Measurements from ENCODE around the gene STAT6.

Gene STAT6

DNA sequence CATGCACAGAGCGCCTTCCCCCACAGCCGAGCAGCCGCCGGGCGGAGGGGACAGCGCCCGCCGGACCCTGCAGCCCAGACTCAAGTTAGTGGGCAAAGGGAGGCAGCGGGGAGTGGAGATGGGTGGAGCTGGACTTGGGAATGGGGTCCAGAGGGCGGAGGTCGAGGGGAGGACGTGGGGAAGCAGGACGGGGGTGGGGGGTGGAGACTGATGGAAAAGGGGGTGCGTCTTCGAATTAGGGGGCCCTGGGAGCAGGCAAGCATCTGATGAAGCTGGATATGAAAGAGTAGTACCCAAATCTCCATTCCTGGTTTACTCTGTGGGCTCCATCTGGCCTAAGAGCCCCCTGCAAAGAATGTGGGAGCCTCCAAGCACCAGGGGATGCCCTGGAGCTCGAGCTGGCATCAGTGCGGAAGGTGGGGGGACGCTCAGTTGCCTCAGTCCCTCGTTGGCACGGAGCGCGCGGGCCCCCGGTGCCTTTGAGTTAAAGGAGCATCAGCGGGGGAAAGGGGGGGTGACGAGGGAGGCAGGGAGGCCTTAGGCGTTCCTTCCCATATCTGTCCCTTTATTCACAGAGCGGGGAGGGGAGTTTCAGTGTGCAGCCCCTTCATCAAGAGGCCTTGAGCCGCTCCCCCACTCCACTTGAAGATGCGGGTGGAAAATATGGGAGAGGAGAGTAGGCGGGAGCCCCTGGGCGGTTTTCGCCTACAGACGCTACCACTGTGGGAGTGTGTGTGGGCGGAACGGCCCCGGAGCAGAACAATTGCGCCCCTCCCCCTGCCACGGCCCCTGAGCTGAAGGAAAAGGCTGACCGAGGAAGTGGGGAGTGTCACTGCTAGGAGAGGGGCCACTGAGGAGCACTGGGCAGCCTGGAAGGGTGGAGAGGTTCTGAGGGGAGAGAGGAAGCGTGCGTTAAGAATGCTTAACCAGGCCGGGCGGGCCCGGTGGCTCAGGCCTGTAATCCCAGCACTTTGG is 21.6 kb downstream of the STAT6 start:
- Histone ChIP-seq H3K36me3 (ENCODE audit: control insufficient read depth in 1 of 2, insufficient read depth in 2 of 2, low read length in 2 of 2) (peaks cover 33 to 34% of the 10 kb centered on the region in 2 experiments), H2BK5ac (ENCODE audit: low read depth, low read length, poor library complexity) (peak overlapping the region; percentile 88), H3K14ac (ENCODE audit: low read length) (peak overlapping the region; percentile 95), H3K4me2 (ENCODE audit: low read length) (peak overlapping the region; percentile 74), H3K4me1 (ENCODE audit: control insufficient read depth in 1 of 2, insufficient read depth in 2 of 2, low read length in 2 of 2) (peaks cover 24 to 28% of the 10 kb centered on the region in 2 experiments), H3K9ac (ENCODE audit: low read length) (peak overlapping the region; percentile 83), H3K9me3 (ENCODE audit: insufficient read depth, low read depth, low read length) (no peaks in the 10 kb centered on the region), H4K91ac (ENCODE audit: low read depth, low read length) (peak overlapping the region; percentile 86), H3K27me3 (ENCODE audit: insufficient read depth, low read length) (no peaks in the 10 kb centered on the region), H4K8ac (ENCODE audit: low read depth, low read length) (peak overlapping the region; percentile 70), H2BK120ac (ENCODE audit: insufficient read depth, low read length, poor library complexity) (peak overlapping the region; percentile 78), H3K27ac (ENCODE audit: low read depth, low read length) (peak overlapping the region; percentile 92), H3K4me3 (ENCODE audit: low read depth, low read length) (peak overlapping the region; percentile 82), H3K79me2 (ENCODE audit: control insufficient read depth, insufficient read depth, low read length, poor library complexity) (peaks cover 27% of the 10 kb centered on the region), H2AK5ac (ENCODE audit: low read length) (peak overlapping the region; percentile 97), H2AFZ (ENCODE audit: insufficient read depth, low read length, poor library complexity) (peak overlapping the region; percentile 32), H3K18ac (ENCODE audit: low read length) (peak overlapping the region; percentile 97), H3K23ac (ENCODE audit: low read length) (no peak overlapping the region), H3K4ac (ENCODE audit: low read depth, low read length) (peak overlapping the region; percentile 99), H2BK12ac (ENCODE audit: low read length) (peak overlapping the region; percentile 37), H3K79me1 (ENCODE audit: low read length) (peaks cover 31% of the 10 kb centered on the region), H4K12ac (ENCODE audit: low read depth, low read length) (peak overlapping the region; percentile 82)
- DNase-seq = peak; percentile 58 to 69
- no CpG with 5 or more reads among the region's 45 CpGs for WGBS (ENCODE audit: extremely low coverage, insufficient coverage, insufficient read length)

- Histone ChIP-seq H3K9ac (ENCODE audit: low read length) (peak within 1 kb of the TSS; percentile 83), H2AFZ (ENCODE audit: insufficient read depth, low read length, poor library complexity) (peak within 1 kb of the TSS; percentile 60), H3K36me3 (ENCODE audit: control insufficient read depth in 1 of 2, insufficient read depth in 2 of 2, low read length in 2 of 2) (peaks cover 29 to 30% of the 10 kb centered on the region in 2 experiments), H3K79me1 (ENCODE audit: low read length) (peaks cover 26% of the 10 kb centered on the region), H2BK12ac (ENCODE audit: low read length) (peak within 1 kb of the TSS; percentile 62), H3K4me1 (ENCODE audit: control insufficient read depth in 1 of 2, insufficient read depth in 2 of 2, low read length in 2 of 2) (peaks cover 20 to 21% of the 10 kb centered on the region in 2 experiments), H3K27me3 (ENCODE audit: insufficient read depth, low read length) (no peaks in the 10 kb centered on the region), H4K12ac (ENCODE audit: low read depth, low read length) (peak within 1 kb of the TSS; percentile 91), H3K4me3 (ENCODE audit: low read depth, low read length) (peak within 1 kb of the TSS; percentile 82), H3K79me2 (ENCODE audit: control insufficient read depth, insufficient read depth, low read length, poor library complexity) (peaks cover 27% of the 10 kb centered on the region), H3K4me2 (ENCODE audit: low read length) (peak within 1 kb of the TSS; percentile 74), H3K27ac (ENCODE audit: low read depth, low read length) (peak within 1 kb of the TSS; percentile 96), H3K4ac (ENCODE audit: low read depth, low read length) (peak within 1 kb of the TSS; percentile 99), H3K23ac (ENCODE audit: low read length) (no peak within 1 kb of the TSS), H2BK120ac (ENCODE audit: insufficient read depth, low read length, poor library complexity) (peak within 1 kb of the TSS; percentile 78), H3K14ac (ENCODE audit: low read length) (peak within 1 kb of the TSS; percentile 95), H3K18ac (ENCODE audit: low read length) (peak within 1 kb of the TSS; percentile 97), H4K91ac (ENCODE audit: low read depth, low read length) (peak within 1 kb of the TSS; percentile 96), H2AK5ac (ENCODE audit: low read length) (peak within 1 kb of the TSS; percentile 97), H3K9me3 (ENCODE audit: insufficient read depth, low read depth, low read length) (no peaks in the 10 kb centered on the region), H2BK5ac (ENCODE audit: low read depth, low read length, poor library complexity) (peak within 1 kb of the TSS; percentile 94), H4K8ac (ENCODE audit: low read depth, low read length) (peak within 1 kb of the TSS; percentile 91)
- WGBS (ENCODE audit: extremely low coverage, insufficient coverage, insufficient read length) = no CpG with 5 or more reads among the region's 91 CpGs
- DNase-seq = peak; percentile 88 to 90
Measured at GRCh38 chr12:57088354-57089270, 22.6 kb downstream of the STAT6 start, which contains the start of gene NAB2. NAB2 (plus strand) TSS chr12:57089114; CDS start chr12:57089272, 158 bp downstream.

DNA sequence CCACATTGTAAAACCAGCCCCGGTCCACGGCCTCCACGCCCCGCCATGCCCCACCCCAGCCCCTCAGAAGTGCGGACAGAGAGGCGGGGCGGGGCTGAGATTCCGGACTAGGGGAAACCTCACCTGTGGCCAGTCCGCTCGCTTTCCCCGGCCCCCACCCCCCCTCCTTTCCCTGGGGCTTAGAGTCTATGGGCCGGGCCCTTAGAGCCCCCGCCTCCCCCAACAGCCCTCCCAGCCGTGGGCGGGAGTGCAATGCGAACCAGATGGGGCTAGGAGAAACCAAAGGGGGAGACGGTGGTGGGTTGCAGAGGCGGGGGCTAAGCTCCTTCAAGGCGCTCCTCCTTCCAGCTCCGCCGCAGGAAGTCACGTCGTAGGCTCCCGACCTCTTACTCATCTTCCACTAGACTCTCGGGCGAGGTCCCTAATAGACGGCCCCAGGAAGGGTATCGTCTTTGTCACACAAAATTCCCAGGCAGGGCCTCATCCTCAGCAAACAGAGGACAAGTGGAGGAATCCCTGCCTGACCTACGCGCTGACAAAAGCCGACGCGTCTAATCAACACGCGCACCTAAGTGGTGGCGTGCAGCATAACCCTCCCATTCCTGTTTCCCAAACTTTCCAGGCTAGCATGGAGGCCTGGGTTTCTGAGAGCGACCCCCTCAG is 23.3 kb downstream of the STAT6 start:
- Histone ChIP-seq H3K4me1 (ENCODE audit: control insufficient read depth in 1 of 2, insufficient read depth in 2 of 2, low read length in 2 of 2) (peaks cover 15 to 16% of the 10 kb centered on the region in 2 experiments), H2BK120ac (ENCODE audit: insufficient read depth, low read length, poor library complexity) (peak overlapping the region; percentile 94), H3K18ac (ENCODE audit: low read length) (peak overlapping the region; percentile 97), H4K8ac (ENCODE audit: low read depth, low read length) (peak overlapping the region; percentile 94), H2BK12ac (ENCODE audit: low read length) (peak overlapping the region; percentile 62), H3K4me3 (ENCODE audit: low read depth, low read length) (peak overlapping the region; percentile 71), H3K27me3 (ENCODE audit: insufficient read depth, low read length) (no peaks in the 10 kb centered on the region), H3K14ac (ENCODE audit: low read length) (peak overlapping the region; percentile 94), H4K12ac (ENCODE audit: low read depth, low read length) (peak overlapping the region; percentile 97), H3K9ac (ENCODE audit: low read length) (peak overlapping the region; percentile 55), H2AFZ (ENCODE audit: insufficient read depth, low read length, poor library complexity) (peak overlapping the region; percentile 85), H3K36me3 (ENCODE audit: control insufficient read depth in 1 of 2, insufficient read depth in 2 of 2, low read length in 2 of 2) (peaks cover 22 to 23% of the 10 kb centered on the region in 2 experiments), H2AK5ac (ENCODE audit: low read length) (peak overlapping the region; percentile 89), H3K4me2 (ENCODE audit: low read length) (peak overlapping the region; percentile 60), H3K4ac (ENCODE audit: low read depth, low read length) (peak overlapping the region; percentile 96), H3K23ac (ENCODE audit: low read length) (no peak overlapping the region), H3K9me3 (ENCODE audit: insufficient read depth, low read depth, low read length) (no peaks in the 10 kb centered on the region), H4K91ac (ENCODE audit: low read depth, low read length) (peak overlapping the region; percentile 97), H3K79me1 (ENCODE audit: low read length) (peaks cover 23% of the 10 kb centered on the region), H2BK5ac (ENCODE audit: low read depth, low read length, poor library complexity) (peak overlapping the region; percentile 97), H3K79me2 (ENCODE audit: control insufficient read depth, insufficient read depth, low read length, poor library complexity) (peaks cover 27% of the 10 kb centered on the region), H3K27ac (ENCODE audit: low read depth, low read length) (peak overlapping the region; percentile 96)
- DNase-seq = peak; percentile 72 to 79
- no CpG with 5 or more reads among the region's 37 CpGs for WGBS (ENCODE audit: extremely low coverage, insufficient coverage, insufficient read length)

All from trophoblast cell (in vitro differentiated cells and primary cell).